ENCODE results near the gene ACAD11.

GRCh38 chr3:132513057-132513456 is 146.6 kb downstream of the ACAD11 start:
- no peak for TF ChIP-seq POLR2A (IDR thresholded peaks at IDR 0.05; ENCODE audit: low read length)
- no peak for TF ChIP-seq GATA1 (IDR thresholded peaks at IDR 0.05; ENCODE audit: low read depth, low read length)
